ENCODE measurements around the gene C10orf67. TPM values are rescaled to one million over a fixed set of nuclear protein-coding genes. Genes with fewer than 3 reads are reported as not detected.

C10orf67 gene
- total RNA-seq, 2 experiments from 2014 or later = not detected

DNA sequence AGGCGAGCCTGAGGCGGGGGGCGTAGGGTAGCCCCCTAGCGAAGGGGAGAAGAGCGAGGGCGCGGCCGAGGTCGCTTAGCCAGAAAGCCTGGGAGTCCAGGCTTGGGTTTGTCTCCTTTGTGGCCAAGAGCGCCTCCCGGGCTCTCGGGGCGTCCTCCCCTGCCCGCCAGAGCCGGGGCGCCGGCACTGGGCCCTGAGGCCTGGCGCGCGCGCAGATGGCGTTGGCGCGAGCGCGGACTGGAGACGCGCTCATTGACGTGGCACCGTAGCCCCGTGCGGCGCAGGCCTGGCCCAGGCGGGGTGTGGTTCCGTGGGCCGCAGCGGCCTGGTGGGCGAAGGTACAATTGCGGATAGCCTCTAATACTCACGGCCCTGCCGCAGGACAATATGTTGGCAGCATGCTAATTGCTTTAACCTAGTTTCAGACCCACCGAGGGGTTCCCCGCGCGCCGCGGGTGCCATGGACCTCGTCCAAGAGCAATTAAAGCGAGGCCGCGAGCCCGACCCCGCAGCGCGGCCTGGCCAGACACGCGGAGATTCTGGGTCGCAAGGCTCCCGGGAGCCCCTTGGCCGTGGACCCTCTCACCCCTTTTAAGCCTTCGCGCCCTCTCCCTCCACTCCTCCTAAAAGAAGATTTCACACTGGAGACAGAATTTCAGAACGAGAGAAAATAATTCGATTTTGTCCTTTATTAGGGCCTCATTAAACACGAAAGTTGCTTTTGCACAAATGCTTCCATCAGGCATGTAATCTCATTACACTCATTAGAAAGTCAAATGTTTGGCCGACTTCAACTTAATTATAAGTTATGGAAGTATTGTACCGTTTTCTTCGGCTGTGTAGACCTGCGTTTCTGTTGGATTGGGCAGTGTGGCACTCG lies 149.4 kb downstream of the C10orf67 start:
- CTCF ChIA-PET (ENCODE audit: unreplicated experiment) = no interaction called here
- BruUV-seq (replicated peaks) = no TSS peak
- no peaks in the 10 kb centered on the region for H3K4me1 ChIP-seq (ENCODE audit: insufficient read depth, low read length, poor library complexity, severe bottlenecking)

DNA sequence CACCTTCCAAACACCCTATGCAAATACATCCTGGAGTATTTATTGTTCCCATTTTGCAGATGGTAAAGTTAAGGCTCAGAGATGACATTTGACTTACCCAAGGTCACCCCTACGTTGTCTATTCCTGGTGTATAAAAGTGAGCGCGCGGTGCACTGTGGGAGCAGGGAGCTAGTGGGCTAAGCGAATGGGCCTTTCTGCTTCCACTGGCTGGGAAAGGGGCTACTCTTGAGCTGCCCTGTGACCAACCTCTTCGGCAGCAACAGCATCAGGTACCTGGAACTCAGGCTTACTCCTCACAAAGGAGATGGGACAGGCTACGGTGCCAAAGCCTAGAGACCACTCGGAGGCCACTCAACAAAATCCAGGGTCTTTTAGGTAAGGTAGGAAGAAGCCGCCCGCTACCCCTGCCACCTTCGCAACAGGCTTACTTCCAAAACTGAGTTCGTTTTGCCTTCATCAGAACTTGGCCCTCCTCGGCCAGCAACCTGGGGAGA lies 150.1 kb downstream of the C10orf67 start:
- DNase-seq (ENCODE audit: low spot score) = no peak
- Histone ChIP-seq H4K20me1 (ENCODE audit: insufficient read depth, low read length) (no peaks in the 10 kb centered on the region), H3K4me2 (ENCODE audit: low read length) (no peak overlapping the region), H3K9me3 (ENCODE audit: low read length) (no peaks in the 10 kb centered on the region), H3K79me2 (ENCODE audit: insufficient read depth, low read depth, low read length) (no peaks in the 10 kb centered on the region), H3K4me3 (ENCODE audit: low read depth, low read length, poor library complexity, severe bottlenecking) (no peak overlapping the region), H2AFZ (ENCODE audit: low read length) (no peak overlapping the region), H3K4me1 (ENCODE audit: insufficient read depth, low read length, poor library complexity, severe bottlenecking) (no peaks in the 10 kb centered on the region), H3K27ac (ENCODE audit: low read depth, low read length, poor library complexity, severe bottlenecking) (no peak overlapping the region), H3K9me2 (ENCODE audit: insufficient read depth, low read length) (no peaks in the 10 kb centered on the region), H3K36me3 (ENCODE audit: insufficient read depth, low read length) (no peaks in the 10 kb centered on the region)
- TF ChIP-seq, protein P1, sequence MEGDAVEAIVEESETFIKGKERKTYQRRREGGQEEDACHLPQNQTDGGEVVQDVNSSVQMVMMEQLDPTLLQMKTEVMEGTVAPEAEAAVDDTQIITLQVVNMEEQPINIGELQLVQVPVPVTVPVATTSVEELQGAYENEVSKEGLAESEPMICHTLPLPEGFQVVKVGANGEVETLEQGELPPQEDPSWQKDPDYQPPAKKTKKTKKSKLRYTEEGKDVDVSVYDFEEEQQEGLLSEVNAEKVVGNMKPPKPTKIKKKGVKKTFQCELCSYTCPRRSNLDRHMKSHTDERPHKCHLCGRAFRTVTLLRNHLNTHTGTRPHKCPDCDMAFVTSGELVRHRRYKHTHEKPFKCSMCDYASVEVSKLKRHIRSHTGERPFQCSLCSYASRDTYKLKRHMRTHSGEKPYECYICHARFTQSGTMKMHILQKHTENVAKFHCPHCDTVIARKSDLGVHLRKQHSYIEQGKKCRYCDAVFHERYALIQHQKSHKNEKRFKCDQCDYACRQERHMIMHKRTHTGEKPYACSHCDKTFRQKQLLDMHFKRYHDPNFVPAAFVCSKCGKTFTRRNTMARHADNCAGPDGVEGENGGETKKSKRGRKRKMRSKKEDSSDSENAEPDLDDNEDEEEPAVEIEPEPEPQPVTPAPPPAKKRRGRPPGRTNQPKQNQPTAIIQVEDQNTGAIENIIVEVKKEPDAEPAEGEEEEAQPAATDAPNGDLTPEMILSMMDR (conservative IDR thresholded peaks at IDR 0.05; ENCODE audit: low read length) = no peak
- TF ChIP-seq EZH2phosphoT487 (IDR thresholded peaks at IDR 0.05; ENCODE audit: borderline replicate concordance, low read depth, low read length) = no peak
- intact Hi-C loops (cut with micrococcal nuclease; ENCODE audit: unreplicated experiment) = no loop called here
- CTCF ChIA-PET (ENCODE audit: unreplicated experiment) = no interaction called here
- POLR2A ChIA-PET = no interaction called here
- BruUV-seq (replicated peaks) = no TSS peak

More for the DNA sequence above, 149.4 kb downstream of the C10orf67 start:
- no peak overlapping the region for H3K4me3 ChIP-seq (ENCODE audit: low read depth, low read length, poor library complexity, severe bottlenecking)
- intact Hi-C loops (cut with micrococcal nuclease; ENCODE audit: unreplicated experiment) = no loop called here
- H3K27ac ChIP-seq (ENCODE audit: low read depth, low read length, poor library complexity, severe bottlenecking) = no peak overlapping the region
- no peak overlapping the region for H3K4me2 ChIP-seq (ENCODE audit: low read length)
- no peak for DNase-seq (ENCODE audit: low spot score)
- no peaks in the 10 kb centered on the region for H3K9me3 ChIP-seq (ENCODE audit: low read length)
- H3K79me2 ChIP-seq (ENCODE audit: insufficient read depth, low read depth, low read length) = no peaks in the 10 kb centered on the region
- H3K9me2 ChIP-seq (ENCODE audit: insufficient read depth, low read length) = no peaks in the 10 kb centered on the region
- H2AFZ ChIP-seq (ENCODE audit: low read length) = no peak overlapping the region
- no peak for TF ChIP-seq EZH2phosphoT487 (IDR thresholded peaks at IDR 0.05; ENCODE audit: borderline replicate concordance, low read depth, low read length)
- TF ChIP-seq, protein P1 (conservative IDR thresholded peaks at IDR 0.05; ENCODE audit: low read length) = no peak
- no peaks in the 10 kb centered on the region for H3K36me3 ChIP-seq (ENCODE audit: insufficient read depth, low read length)
- POLR2A ChIA-PET = no interaction called here
- no peaks in the 10 kb centered on the region for H4K20me1 ChIP-seq (ENCODE audit: insufficient read depth, low read length)

Data from OCI-LY7 (cell line).